ENCODE measurements around the gene P3R3URF.
A peak's percentile ranks its signal among the peaks of the same experiment; 100 is the strongest.

P3R3URF gene

GRCh38 chr1:46206399-46206798 lies 30.1 kb upstream of the P3R3URF start:
- Histone ChIP-seq H3K27me3 (ENCODE audit: insufficient read depth, low read length) (no peaks in the 10 kb centered on the region), H3K4me1 (ENCODE audit: control insufficient read depth, insufficient read depth, low read length, unreplicated experiment) (peaks cover 20% of the 10 kb centered on the region), H3K27ac (ENCODE audit: low read depth, low read length) (no peak overlapping the region), H3K4me3 (ENCODE audit: low read depth, low read length) (no peak overlapping the region), H2AFZ (ENCODE audit: low read length, unreplicated experiment) (no peak overlapping the region), H3K36me3 (ENCODE audit: insufficient read depth, low read length) (no peaks in the 10 kb centered on the region), H3K79me2 (ENCODE audit: control insufficient read depth, insufficient read depth, low read length, unreplicated experiment) (peaks cover 6% of the 10 kb centered on the region)

GRCh38 chr1:46205791-46206190 lies 29.5 kb upstream of the P3R3URF start:
- Histone ChIP-seq H3K79me2 (ENCODE audit: control insufficient read depth, insufficient read depth, low read length, unreplicated experiment) (peaks cover 6% of the 10 kb centered on the region), H3K4me3 (ENCODE audit: low read depth, low read length) (no peak overlapping the region), H3K27ac (ENCODE audit: low read depth, low read length) (no peak overlapping the region), H3K4me1 (ENCODE audit: control insufficient read depth, insufficient read depth, low read length, unreplicated experiment) (peaks cover 20% of the 10 kb centered on the region), H3K27me3 (ENCODE audit: insufficient read depth, low read length) (no peaks in the 10 kb centered on the region), H3K36me3 (ENCODE audit: insufficient read depth, low read length) (no peaks in the 10 kb centered on the region), H2AFZ (ENCODE audit: low read length, unreplicated experiment) (no peak overlapping the region)

GRCh38 chr1:46205141-46205540 lies 28.9 kb upstream of the P3R3URF start:
- Histone ChIP-seq H2AFZ (ENCODE audit: low read length, unreplicated experiment) (no peak overlapping the region), H3K79me2 (ENCODE audit: control insufficient read depth, insufficient read depth, low read length, unreplicated experiment) (peaks cover 6% of the 10 kb centered on the region), H3K27ac (ENCODE audit: low read depth, low read length) (no peak overlapping the region), H3K4me3 (ENCODE audit: low read depth, low read length) (no peak overlapping the region; the same call in 1 of the 2 replicates), H3K36me3 (ENCODE audit: insufficient read depth, low read length) (no peaks in the 10 kb centered on the region), H3K4me1 (ENCODE audit: control insufficient read depth, insufficient read depth, low read length, unreplicated experiment) (peaks cover 20% of the 10 kb centered on the region), H3K27me3 (ENCODE audit: insufficient read depth, low read length) (no peaks in the 10 kb centered on the region)

- H3K4me3 ChIP-seq (ENCODE audit: low read depth, low read length), result peak overlapping the region; percentile 94
- no peak overlapping the region for H2AFZ ChIP-seq (ENCODE audit: low read length, unreplicated experiment)
- H3K27ac ChIP-seq (ENCODE audit: low read depth, low read length), result no peak overlapping the region
These were observed 28.1 kb upstream of the P3R3URF start for GRCh38 chr1:46204406-46204742.

GRCh38 chr1:46203738-46204405 lies 27.6 kb upstream of the P3R3URF start:
- Histone ChIP-seq H3K4me1 (ENCODE audit: control insufficient read depth, insufficient read depth, low read length, unreplicated experiment) (peaks cover 25% of the 10 kb centered on the region), H3K36me3 (ENCODE audit: insufficient read depth, low read length) (no peaks in the 10 kb centered on the region), H3K27me3 (ENCODE audit: insufficient read depth, low read length) (no peaks in the 10 kb centered on the region), H3K27ac (ENCODE audit: low read depth, low read length) (no peak overlapping the region), H3K79me2 (ENCODE audit: control insufficient read depth, insufficient read depth, low read length, unreplicated experiment) (peaks cover 6% of the 10 kb centered on the region), H3K4me3 (ENCODE audit: low read depth, low read length) (peak overlapping the region; percentile 94), H2AFZ (ENCODE audit: low read length, unreplicated experiment) (peak overlapping the region; percentile 97)

More at GRCh38 chr1:46204406-46204742, 28.1 kb upstream of the P3R3URF start:
- no peaks in the 10 kb centered on the region for H3K36me3 ChIP-seq (ENCODE audit: insufficient read depth, low read length)
- H3K27me3 ChIP-seq (ENCODE audit: insufficient read depth, low read length), result no peaks in the 10 kb centered on the region
- H3K4me1 ChIP-seq (ENCODE audit: control insufficient read depth, insufficient read depth, low read length, unreplicated experiment), result peaks cover 20% of the 10 kb centered on the region
- H3K79me2 ChIP-seq (ENCODE audit: control insufficient read depth, insufficient read depth, low read length, unreplicated experiment), result peaks cover 6% of the 10 kb centered on the region

- Histone ChIP-seq H3K4me1 (ENCODE audit: control insufficient read depth, insufficient read depth, low read length, unreplicated experiment) (peaks cover 17% of the 10 kb centered on the region), H3K36me3 (ENCODE audit: insufficient read depth, low read length) (no peaks in the 10 kb centered on the region), H3K27ac (ENCODE audit: low read depth, low read length) (no peak overlapping the region), H2AFZ (ENCODE audit: low read length, unreplicated experiment) (peak overlapping the region; percentile 1), H3K27me3 (ENCODE audit: insufficient read depth, low read length) (no peaks in the 10 kb centered on the region), H3K4me3 (ENCODE audit: low read depth, low read length) (peak overlapping the region; percentile 100; the same call in 1 of the 2 replicates), H3K79me2 (ENCODE audit: control insufficient read depth, insufficient read depth, low read length, unreplicated experiment) (peaks cover 11% of the 10 kb centered on the region)
These were observed 23.0 kb upstream of the P3R3URF start for GRCh38 chr1:46199233-46199749.

GRCh38 chr1:46197964-46198811 lies 21.9 kb upstream of the P3R3URF start, which contains the start of gene POMGNT1:
Gene POMGNT1 (minus strand): TSS chr1:46198434. CDS start chr1:46197821, 613 bp downstream.
- Histone ChIP-seq H3K79me2 (ENCODE audit: control insufficient read depth, insufficient read depth, low read length, unreplicated experiment) (peaks cover 10% of the 10 kb centered on the region), H3K36me3 (ENCODE audit: insufficient read depth, low read length) (no peaks in the 10 kb centered on the region), H3K4me1 (ENCODE audit: control insufficient read depth, insufficient read depth, low read length, unreplicated experiment) (peaks cover 12% of the 10 kb centered on the region), H2AFZ (ENCODE audit: low read length, unreplicated experiment) (peak within 1 kb of the TSS; percentile 96), H3K27ac (ENCODE audit: low read depth, low read length) (0 out of 2 replicates have a peak within 1 kb of the TSS, but pooled peaks have one; percentile 1), H3K4me3 (ENCODE audit: low read depth, low read length) (peak within 1 kb of the TSS; percentile 100), H3K27me3 (ENCODE audit: insufficient read depth, low read length) (no peaks in the 10 kb centered on the region)

- H3K4me1 ChIP-seq (ENCODE audit: control insufficient read depth, insufficient read depth, low read length, unreplicated experiment), result peaks cover 12% of the 10 kb centered on the region
- no peaks in the 10 kb centered on the region; the same call in 1 of the 2 replicates for H3K36me3 ChIP-seq (ENCODE audit: insufficient read depth, low read length)
- H3K4me3 ChIP-seq (ENCODE audit: low read depth, low read length), result peak overlapping the region; percentile 83
- peaks cover 10% of the 10 kb centered on the region for H3K79me2 ChIP-seq (ENCODE audit: control insufficient read depth, insufficient read depth, low read length, unreplicated experiment)
- H3K27me3 ChIP-seq (ENCODE audit: insufficient read depth, low read length), result no peaks in the 10 kb centered on the region
- no peak overlapping the region for H3K27ac ChIP-seq (ENCODE audit: low read depth, low read length)
- H2AFZ ChIP-seq (ENCODE audit: low read length, unreplicated experiment), result peak overlapping the region; percentile 46
These were observed 21.3 kb upstream of the P3R3URF start for GRCh38 chr1:46197560-46197963.

GRCh38 chr1:46196609-46197008 lies 20.3 kb upstream of the P3R3URF start:
- Histone ChIP-seq H3K79me2 (ENCODE audit: control insufficient read depth, insufficient read depth, low read length, unreplicated experiment) (peaks cover 10% of the 10 kb centered on the region), H3K4me1 (ENCODE audit: control insufficient read depth, insufficient read depth, low read length, unreplicated experiment) (peaks cover 12% of the 10 kb centered on the region), H2AFZ (ENCODE audit: low read length, unreplicated experiment) (no peak overlapping the region), H3K27me3 (ENCODE audit: insufficient read depth, low read length) (no peaks in the 10 kb centered on the region), H3K4me3 (ENCODE audit: low read depth, low read length) (no peak overlapping the region; the same call in 1 of the 2 replicates), H3K27ac (ENCODE audit: low read depth, low read length) (no peak overlapping the region), H3K36me3 (ENCODE audit: insufficient read depth, low read length) (no peaks in the 10 kb centered on the region; the same call in 1 of the 2 replicates)

- Histone ChIP-seq H3K4me1 (ENCODE audit: control insufficient read depth, insufficient read depth, low read length, unreplicated experiment) (peaks cover 12% of the 10 kb centered on the region), H3K27ac (ENCODE audit: low read depth, low read length) (no peak overlapping the region), H3K79me2 (ENCODE audit: control insufficient read depth, insufficient read depth, low read length, unreplicated experiment) (peaks cover 10% of the 10 kb centered on the region), H3K4me3 (ENCODE audit: low read depth, low read length) (no peak overlapping the region), H2AFZ (ENCODE audit: low read length, unreplicated experiment) (no peak overlapping the region), H3K36me3 (ENCODE audit: insufficient read depth, low read length) (peaks cover under 1% of the 10 kb centered on the region; the same call in 1 of the 2 replicates), H3K27me3 (ENCODE audit: insufficient read depth, low read length) (no peaks in the 10 kb centered on the region)
These were observed 18.4 kb upstream of the P3R3URF start for GRCh38 chr1:46194641-46195193.
